H1 (cell line): Measurements from ENCODE around the gene TMEM40. TPM values are rescaled to one million over a fixed set of nuclear protein-coding genes. Genes with fewer than 3 reads are reported as not detected.

ENCODE experiments used
- CTCF ChIA-PET: fragments of 300-600 bp; sonication (Branson Sonifier 250); formaldehyde crosslinking; loops from one replicate; lab custom pipeline; 2021; ENCODE audit not compliant: partially characterized antibody; lab: Charles Lee
- POLR2A ChIA-PET: fragments of 300-600 bp; sonication (Branson Sonifier 250); formaldehyde crosslinking; loops from one replicate; lab custom pipeline; 2021; ENCODE audit warnings: inconsistent platforms; ENCODE audit not compliant: partially characterized antibody; lab: Charles Lee
- DNase-seq, 2 experiments: peaks; one replicate each; pipeline versions ENCODE4 v3.0.0 to v3.0.0-alpha.2; 2010 to 2022; ENCODE audit warnings: low spot score in 2 of 2, low read depth in 1 of 2, mixed read lengths in 1 of 2
- FAIRE-seq: peaks from 2 replicates; lab custom pipeline; 2011; peaks lifted over from hg19 to GRCh38; lab: Jason Lieb, UNC
- H2AFZ ChIP-seq: 2 replicates; pipeline ENCODE4 v1.8.1; 2012; ENCODE audit warnings: low read length, inconsistent platforms
- H2AK5ac ChIP-seq: 2 replicates; pipeline ENCODE4 v1.6.1; 2013; ENCODE audit warnings: low read depth, low read length
- H2BK120ac ChIP-seq: replicated peaks from 2 replicates; pipeline ENCODE3; 2013; ENCODE audit warnings: low read depth, low read length, inconsistent platforms
- H2BK12ac ChIP-seq: 2 replicates; pipeline ENCODE4 v1.6.1; 2013; ENCODE audit warnings: low read depth, low read length
- H2BK15ac ChIP-seq: 2 replicates; pipeline ENCODE4 v1.6.1; 2013; ENCODE audit warnings: low read length
- H2BK20ac ChIP-seq: 2 replicates; pipeline ENCODE4 v1.6.1; 2013; ENCODE audit warnings: low read length
- H2BK5ac ChIP-seq: 2 replicates; pipeline ENCODE4 v1.6.1; 2013; ENCODE audit warnings: low read depth, low read length
- H3K14ac ChIP-seq: 2 replicates; pipeline ENCODE4 v1.6.1; 2013; ENCODE audit warnings: inconsistent platforms; ENCODE audit not compliant: insufficient read length
- H3K18ac ChIP-seq: 2 replicates; pipeline ENCODE4 v1.6.1; 2013; ENCODE audit warnings: low read length; ENCODE audit errors: extremely low read depth
- H3K23ac ChIP-seq: 2 replicates; pipeline ENCODE4 v1.6.1; 2013; ENCODE audit warnings: inconsistent platforms; ENCODE audit not compliant: insufficient read length
- H3K23me2 ChIP-seq: 2 replicates; pipeline ENCODE4 v1.6.1; 2013; ENCODE audit warnings: low read depth, low read length
- H3K27ac ChIP-seq: 2 replicates; pipeline ENCODE4 v1.6.1; 2011; ENCODE audit warnings: low read depth, low read length, inconsistent platforms
- H3K27me3 ChIP-seq, 4 experiments: replicated peaks in 1 of 4; 1 replicate in 1 of 4; 2 replicates in 3 of 4; pipeline versions ENCODE4 v1.6.1 to v1.8.1; 2011 to 2013; ENCODE audit warnings: low read length in 3 of 4, mild to moderate bottlenecking in 3 of 4, inconsistent platforms in 2 of 4, mixed read lengths in 2 of 4, moderate library complexity in 1 of 4; ENCODE audit not compliant: control insufficient read depth in 3 of 4, insufficient read depth in 3 of 4; ENCODE audit errors: extremely low read depth in 1 of 4
- H3K36me3 ChIP-seq, 4 experiments: 2 replicates each; pipeline versions ENCODE4 v1.6.1 to v1.8.1; 2011 to 2013; ENCODE audit warnings: mild to moderate bottlenecking in 4 of 4, low read length in 3 of 4, moderate library complexity in 2 of 4, control low read depth in 1 of 4, inconsistent platforms in 1 of 4; ENCODE audit not compliant: insufficient read depth in 4 of 4, control insufficient read depth in 2 of 4
- H3K4ac ChIP-seq: replicated peaks from 2 replicates; pipeline ENCODE3; 2013; ENCODE audit warnings: low read length, low read depth, mixed read lengths, inconsistent platforms; ENCODE audit not compliant: insufficient read length
- H3K4me1 ChIP-seq, 4 experiments: replicated peaks in 1 of 4; 1 replicate in 1 of 4; 2 replicates in 3 of 4; pipeline versions ENCODE4 v1.6.1 to v1.8.1; 2011 to 2013; ENCODE audit warnings: low read length in 3 of 4, inconsistent platforms in 2 of 4, mixed read lengths in 1 of 4; ENCODE audit not compliant: insufficient read depth in 4 of 4, control insufficient read depth in 3 of 4
- H3K4me2 ChIP-seq, 2 experiments: 2 replicates each; pipeline versions ENCODE4 v1.6.1 to v1.8.1; 2011 to 2013; ENCODE audit warnings: low read depth in 2 of 2, low read length in 2 of 2, control low read depth in 1 of 2, inconsistent platforms in 1 of 2, mild to moderate bottlenecking in 1 of 2; ENCODE audit not compliant: insufficient read depth in 1 of 2
- H3K4me3 ChIP-seq, 4 experiments: fragments of 200-600, 300-600 bp in 1 of 4; sonication (generic), shearing (Covaris generic), sonication (Bioruptor Twin) in 1 of 4; 2 replicates each; pipeline versions ENCODE4 v1.5.1 to v1.8.1; 2011 to 2016; ENCODE audit warnings: low read length in 4 of 4, low read depth in 3 of 4, control low read depth in 2 of 4, inconsistent platforms in 2 of 4, mild to moderate bottlenecking in 2 of 4, mixed read lengths in 1 of 4, moderate library complexity in 1 of 4; ENCODE audit not compliant: insufficient read depth in 2 of 4; ENCODE audit errors: extremely low read depth in 1 of 4
- H3K56ac ChIP-seq: replicated peaks from 2 replicates; pipeline ENCODE3; 2013; ENCODE audit warnings: low read depth, mild to moderate bottlenecking, mixed read lengths, low read length, inconsistent platforms; ENCODE audit not compliant: insufficient read length
- H3K79me1 ChIP-seq: 2 replicates; pipeline ENCODE4 v1.6.1; 2013; ENCODE audit warnings: low read depth, low read length, control low read depth
- H3K79me2 ChIP-seq, 2 experiments: 2 replicates each; pipeline versions ENCODE4 v1.6.1 to v1.8.1; 2012 to 2013; ENCODE audit warnings: low read length in 2 of 2, mild to moderate bottlenecking in 2 of 2, inconsistent platforms in 1 of 2; ENCODE audit not compliant: insufficient read depth in 2 of 2, control insufficient read depth in 1 of 2
- H3K9ac ChIP-seq, 4 experiments: replicated peaks in 1 of 4; 1 replicate in 1 of 4; 2 replicates in 3 of 4; pipeline versions ENCODE4 v1.6.1 to v1.8.1; 2011 to 2013; ENCODE audit warnings: low read depth in 3 of 4, low read length in 3 of 4, control low read depth in 2 of 4, mild to moderate bottlenecking in 2 of 4, moderate library complexity in 2 of 4, inconsistent platforms in 1 of 4; ENCODE audit errors: extremely low read depth in 1 of 4
- H3K9me3 ChIP-seq, 2 experiments: 2 replicates each; pipeline versions ENCODE4 v1.6.1 to v1.8.1; 2012 to 2013; ENCODE audit warnings: mild to moderate bottlenecking in 2 of 2, moderate library complexity in 2 of 2, control low read depth in 1 of 2, inconsistent platforms in 1 of 2, low read depth in 1 of 2, low read length in 1 of 2, mixed read lengths in 1 of 2; ENCODE audit not compliant: insufficient read depth in 2 of 2
- H4K20me1 ChIP-seq, 2 experiments: replicated peaks in 1 of 2; 2 replicates each; pipeline versions ENCODE3 to v1.8.1; 2011 to 2013; ENCODE audit warnings: inconsistent platforms in 2 of 2, low read length in 2 of 2, mild to moderate bottlenecking in 1 of 2; ENCODE audit not compliant: insufficient read depth in 2 of 2, control insufficient read depth in 1 of 2
- H4K5ac ChIP-seq: 2 replicates; pipeline ENCODE4 v1.6.1; 2013; ENCODE audit warnings: low read length, low read depth, mixed read lengths, inconsistent platforms; ENCODE audit not compliant: insufficient read length
- H4K8ac ChIP-seq: 2 replicates; pipeline ENCODE4 v1.8.0; 2013; ENCODE audit warnings: mild to moderate bottlenecking, moderate library complexity, low read length, inconsistent platforms; ENCODE audit not compliant: insufficient read depth; ENCODE audit errors: extremely low read depth
- H4K91ac ChIP-seq: replicated peaks from 2 replicates; pipeline ENCODE3; 2013; ENCODE audit warnings: low read length, mixed read lengths, inconsistent platforms; ENCODE audit not compliant: insufficient read length
- BRCA1 ChIP-seq: IDR thresholded peaks from 2 replicates; pipeline ENCODE4 v1.6.1; 2012; ENCODE audit warnings: low read depth, low read length, improper control_type of control experiment
- CBX8 ChIP-seq: fragments of 300-800, 300-1000 bp; sonication (generic); IDR thresholded peaks from 2 replicates; pipeline ENCODE4 v1.7.1; 2016; ENCODE audit warnings: low read depth, low read length, borderline replicate concordance
- GABPA ChIP-seq: IDR thresholded peaks from 2 replicates; pipeline ENCODE4 v1.6.1; 2011; ENCODE audit warnings: mild to moderate bottlenecking, low read length, moderate library complexity, borderline replicate concordance; ENCODE audit not compliant: insufficient read depth
- GTF2F1 ChIP-seq: IDR thresholded peaks from 2 replicates; pipeline ENCODE4 v1.6.1; 2012; ENCODE audit warnings: low read depth, low read length, improper control_type of control experiment, borderline replicate concordance
- SP1 ChIP-seq: IDR thresholded peaks from 2 replicates; pipeline ENCODE4 v1.6.1; 2011; ENCODE audit warnings: low read depth, low read length
- YY1 ChIP-seq: IDR thresholded peaks from 2 replicates; pipeline ENCODE4 v1.6.1; 2011; ENCODE audit warnings: low read depth, mild to moderate bottlenecking, low read length
- WGBS, 2 experiments: shearing (Covaris generic) in 1 of 2; methylation state at CpG; one replicate each; pipeline versions ENCODE4 v1.1.6 to v1.1.7; 2013 to 2015; ENCODE audit warnings: low lambda C conversion rate in 2 of 2, mixed read lengths in 2 of 2, inconsistent platforms in 1 of 2, low coverage in 1 of 2, missing lambda C conversion rate in 1 of 2; ENCODE audit not compliant: insufficient replicate concordance in 2 of 2, insufficient coverage in 1 of 2, insufficient read length in 1 of 2; ENCODE audit errors: extremely low coverage in 1 of 2, missing lambda C conversion rate in 1 of 2; 5-methylcytosine and 5-hydroxymethylcytosine counted together
- polyA plus RNA-seq, 7 experiments: library from polyadenylated mRNA; depleted of rRNA in 3 of 7; stranded (reverse) in 5 of 7; unstranded in 2 of 7; fragments of >200 nt in 5 of 7; fragments of 200-250 nt in 2 of 7; gene quantifications; 1 replicate in 5 of 7; 2 replicates in 1 of 7; 4 replicates in 1 of 7; pipeline versions ENCODE4 v1.2.1 to v1.2.3, GENCODE V29; 2011 to 2013; ENCODE audit warnings: missing spikeins in 2 of 7, mixed read lengths in 2 of 7
- total RNA-seq: library from RNA; stranded (reverse); fragmentation: NEBNext Ultra II Directional; extraction: Animal tissue kit (Norgen Biotek cat#: 25700); gene quantifications from 2 replicates; pipeline ENCODE4 v1.2.1, GENCODE V29; 2021
- TF ChIP-seq, protein P1 (sequence below): IDR thresholded peaks from 2 replicates; pipeline ENCODE4 v1.6.1; 2012; ENCODE audit warnings: inconsistent platforms

TMEM40 gene
- total and polyA plus RNA-seq, 2 of the 8 experiments (the other 6 are each of a cell fraction or from before 2014, with no cell fraction given) = 0.18 TPM; not detected in 1

DNA sequence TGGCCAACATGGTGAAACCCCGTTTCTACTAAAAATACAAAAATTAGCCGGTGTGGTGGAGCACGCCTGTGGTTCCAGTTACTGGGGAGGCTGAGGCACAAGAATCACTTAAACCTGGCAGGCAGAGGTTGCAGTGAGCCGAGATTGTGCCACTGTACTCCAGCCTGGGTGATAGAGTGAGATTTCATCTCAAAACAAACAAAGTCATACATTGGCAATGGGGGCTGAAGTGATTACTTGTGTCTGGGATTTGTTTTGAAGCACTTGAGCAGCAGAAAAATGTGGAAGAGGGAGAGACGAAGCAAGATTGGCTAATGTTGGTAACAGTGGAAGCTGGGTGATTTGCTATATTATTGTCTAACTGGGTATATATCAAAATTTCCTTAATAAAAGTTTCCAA is 13.4 kb upstream of the TMEM40 start:
- Histone ChIP-seq H2BK120ac (no peak overlapping the region), H4K5ac (no peak overlapping the region), H3K23me2 (peaks cover 2% of the 10 kb centered on the region; the same call in 1 of the 2 replicates), H3K23ac (no peak overlapping the region), H2AK5ac (no peak overlapping the region), H3K4me2 (no peak overlapping the region), H4K20me1 (no peaks in the 10 kb centered on the region), H3K9me3 (no peaks in the 10 kb centered on the region), H3K79me2 (no peaks in the 10 kb centered on the region), H4K91ac (no peak overlapping the region), H3K79me1 (no peaks in the 10 kb centered on the region), H2AFZ (no peak overlapping the region), H3K18ac (no peak overlapping the region), H3K14ac (no peak overlapping the region), H3K4me3 (no peak overlapping the region), H2BK5ac (no peak overlapping the region), H3K4ac (no peak overlapping the region), H4K8ac (no peak overlapping the region), H3K27ac (no peak overlapping the region), H3K4me1 (no peaks in the 10 kb centered on the region), H3K36me3 (no peaks in the 10 kb centered on the region), H3K9ac (no peak overlapping the region), H2BK20ac (no peak overlapping the region), H2BK12ac (no peak overlapping the region), H3K56ac (no peak overlapping the region), H2BK15ac (no peak overlapping the region), H3K27me3 (peaks cover 0 to 3% (median 0%) of the 10 kb centered on the region in 4 experiments; a peak in 3 of 7 replicates)
- ChIA-PET POLR2A (interaction anchor here (0.5 to 0.6 kb wide), 2 partner anchors 12 to 64 kb away, joined by 3 to 4 read pairs; no protein-coding TSS in a partner anchor), CTCF (no interaction called here)
- TF ChIP-seq BRCA1 = no peak
- TF ChIP-seq YY1 = no peak
- no peak for TF ChIP-seq CBX8
- TF ChIP-seq SP1 = no peak
- TF ChIP-seq GTF2F1 = no peak
- no peak for TF ChIP-seq GABPA
- TF ChIP-seq, protein P1, sequence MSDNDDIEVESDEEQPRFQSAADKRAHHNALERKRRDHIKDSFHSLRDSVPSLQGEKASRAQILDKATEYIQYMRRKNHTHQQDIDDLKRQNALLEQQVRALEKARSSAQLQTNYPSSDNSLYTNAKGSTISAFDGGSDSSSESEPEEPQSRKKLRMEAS = no peak
- DNase-seq (no peak), FAIRE-seq (no peak)
- 87% methylated on average over 5 of the region's 5 CpGs; no CpG with 5 or more reads in 1 of the 2 experiments for WGBS, 2 experiments
